BE2C (cell line): ENCODE results near the gene GPR82.

ENCODE experiments used
- DNase-seq: peaks from one replicate; pipeline ENCODE4 v3.0.0-alpha.2; 2020
- H3K27me3 ChIP-seq: fragments of 250-450 bp; sonication (Bioruptor Pico); 2 replicates; pipeline ENCODE4 v1.5.1; 2020; ENCODE audit warnings: mild to moderate bottlenecking
- H3K36me3 ChIP-seq: fragments of 250-450 bp; sonication (Bioruptor Pico); 2 replicates; pipeline ENCODE4 v1.5.1; 2020; ENCODE audit warnings: mild to moderate bottlenecking
- H3K4me1 ChIP-seq: fragments of 250-450 bp; sonication (Bioruptor Pico); 2 replicates; pipeline ENCODE4 v1.5.1; 2020
- H3K4me3 ChIP-seq: 2 replicates; pipeline ENCODE4 v1.5.1; 2011; ENCODE audit warnings: low read depth, low read length
- H3K9me3 ChIP-seq: fragments of 250-450 bp; sonication (Bioruptor Pico); 2 replicates; pipeline ENCODE4 v1.5.1; 2020
- CTCF ChIP-seq: IDR thresholded peaks from 2 replicates; pipeline ENCODE4 v1.5.1; 2012; ENCODE audit warnings: mild to moderate bottlenecking, low read depth, low read length

Gene GPR82

GRCh38 chrX:41734530-41734929, 10.5 kb downstream of the GPR82 start:
- H3K4me1 ChIP-seq: no peaks in the 10 kb centered on the region
- DNase-seq: peak; percentile 37
- no peaks in the 10 kb centered on the region for H3K36me3 ChIP-seq
- peak; percentile 69 for TF ChIP-seq CTCF
- no peaks in the 10 kb centered on the region for H3K27me3 ChIP-seq
- no peak overlapping the region for H3K4me3 ChIP-seq
- H3K9me3 ChIP-seq: no peaks in the 10 kb centered on the region

GRCh38 chrX:41737065-41737464, 13.1 kb downstream of the GPR82 start:
- TF ChIP-seq CTCF: no peak
- DNase-seq: no peak
- no peak overlapping the region for H3K4me3 ChIP-seq
- no peaks in the 10 kb centered on the region for H3K9me3 ChIP-seq
- H3K27me3 ChIP-seq: no peaks in the 10 kb centered on the region
- no peaks in the 10 kb centered on the region for H3K4me1 ChIP-seq
- H3K36me3 ChIP-seq: no peaks in the 10 kb centered on the region

GRCh38 chrX:41739871-41740270, 15.9 kb downstream of the GPR82 start:
- TF ChIP-seq CTCF: no peak
- Histone ChIP-seq H3K27me3 (no peaks in the 10 kb centered on the region), H3K9me3 (no peaks in the 10 kb centered on the region), H3K4me3 (no peak overlapping the region), H3K4me1 (no peaks in the 10 kb centered on the region), H3K36me3 (no peaks in the 10 kb centered on the region)
- no peak for DNase-seq

- no peaks in the 10 kb centered on the region for H3K4me1 ChIP-seq
- no peaks in the 10 kb centered on the region for H3K27me3 ChIP-seq
- TF ChIP-seq CTCF: no peak
- H3K4me3 ChIP-seq: no peak overlapping the region
- no peaks in the 10 kb centered on the region for H3K9me3 ChIP-seq
- no peaks in the 10 kb centered on the region for H3K36me3 ChIP-seq
- no peak for DNase-seq
These were observed 26.7 kb downstream of the GPR82 start for GRCh38 chrX:41750716-41751115.

DNA sequence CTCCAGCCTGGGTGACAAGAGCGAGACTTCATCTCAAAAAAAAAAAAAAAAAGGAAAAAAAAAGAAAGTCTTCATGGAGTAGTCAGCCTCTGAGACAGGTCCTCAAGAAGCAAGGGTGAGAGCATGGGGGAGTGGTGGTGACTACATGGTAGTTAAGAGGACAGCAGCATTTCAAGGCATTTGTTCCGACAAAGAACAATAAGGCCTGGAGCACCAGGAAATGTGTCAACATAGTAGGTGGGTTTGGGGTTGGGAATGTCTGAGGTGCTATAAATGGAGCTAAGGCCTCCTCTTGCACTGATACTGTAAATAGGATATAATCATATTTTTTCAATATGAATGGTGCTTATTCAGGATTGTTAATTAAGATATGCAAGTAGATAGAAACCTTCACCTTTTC, 34.4 kb downstream of the GPR82 start:
- Histone ChIP-seq H3K9me3 (no peaks in the 10 kb centered on the region), H3K36me3 (no peaks in the 10 kb centered on the region), H3K4me3 (no peak overlapping the region), H3K27me3 (no peaks in the 10 kb centered on the region), H3K4me1 (no peaks in the 10 kb centered on the region)
- TF ChIP-seq CTCF: no peak
- no peak for DNase-seq

GRCh38 chrX:41759817-41760216, 35.8 kb downstream of the GPR82 start:
- Histone ChIP-seq H3K9me3 (no peaks in the 10 kb centered on the region), H3K4me3 (no peak overlapping the region), H3K4me1 (no peaks in the 10 kb centered on the region), H3K27me3 (no peaks in the 10 kb centered on the region), H3K36me3 (no peaks in the 10 kb centered on the region)
- no peak for DNase-seq
- TF ChIP-seq CTCF: peak; percentile 64
